ENCODE data around the gene UNC5C.

Gene UNC5C

GRCh38 chr4:95549246-95550114, 707 bp upstream of the UNC5C start:
- no peaks in the 10 kb centered on the region for H3K27me3 ChIP-seq
- H3K27ac ChIP-seq: peak overlapping the region; percentile 96 to 98
- no peaks in the 10 kb centered on the region for H3K36me3 ChIP-seq
- no peaks in the 10 kb centered on the region for H3K9me3 ChIP-seq
- intact Hi-C loops (cut with DNase I; ENCODE audit: low total_unique reads): no loop called here
- peak in 1 of 2 donors; percentile 69 for DNase-seq
- peaks cover 0 to 16% (median 5%) of the 10 kb centered on the region in 4 donors for H3K4me1 ChIP-seq
- TF ChIP-seq, protein P1, sequence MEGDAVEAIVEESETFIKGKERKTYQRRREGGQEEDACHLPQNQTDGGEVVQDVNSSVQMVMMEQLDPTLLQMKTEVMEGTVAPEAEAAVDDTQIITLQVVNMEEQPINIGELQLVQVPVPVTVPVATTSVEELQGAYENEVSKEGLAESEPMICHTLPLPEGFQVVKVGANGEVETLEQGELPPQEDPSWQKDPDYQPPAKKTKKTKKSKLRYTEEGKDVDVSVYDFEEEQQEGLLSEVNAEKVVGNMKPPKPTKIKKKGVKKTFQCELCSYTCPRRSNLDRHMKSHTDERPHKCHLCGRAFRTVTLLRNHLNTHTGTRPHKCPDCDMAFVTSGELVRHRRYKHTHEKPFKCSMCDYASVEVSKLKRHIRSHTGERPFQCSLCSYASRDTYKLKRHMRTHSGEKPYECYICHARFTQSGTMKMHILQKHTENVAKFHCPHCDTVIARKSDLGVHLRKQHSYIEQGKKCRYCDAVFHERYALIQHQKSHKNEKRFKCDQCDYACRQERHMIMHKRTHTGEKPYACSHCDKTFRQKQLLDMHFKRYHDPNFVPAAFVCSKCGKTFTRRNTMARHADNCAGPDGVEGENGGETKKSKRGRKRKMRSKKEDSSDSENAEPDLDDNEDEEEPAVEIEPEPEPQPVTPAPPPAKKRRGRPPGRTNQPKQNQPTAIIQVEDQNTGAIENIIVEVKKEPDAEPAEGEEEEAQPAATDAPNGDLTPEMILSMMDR (IDR thresholded peaks at IDR 0.05): no peak
- peak overlapping the region; percentile 70 to 81 for H3K4me3 ChIP-seq

DNA sequence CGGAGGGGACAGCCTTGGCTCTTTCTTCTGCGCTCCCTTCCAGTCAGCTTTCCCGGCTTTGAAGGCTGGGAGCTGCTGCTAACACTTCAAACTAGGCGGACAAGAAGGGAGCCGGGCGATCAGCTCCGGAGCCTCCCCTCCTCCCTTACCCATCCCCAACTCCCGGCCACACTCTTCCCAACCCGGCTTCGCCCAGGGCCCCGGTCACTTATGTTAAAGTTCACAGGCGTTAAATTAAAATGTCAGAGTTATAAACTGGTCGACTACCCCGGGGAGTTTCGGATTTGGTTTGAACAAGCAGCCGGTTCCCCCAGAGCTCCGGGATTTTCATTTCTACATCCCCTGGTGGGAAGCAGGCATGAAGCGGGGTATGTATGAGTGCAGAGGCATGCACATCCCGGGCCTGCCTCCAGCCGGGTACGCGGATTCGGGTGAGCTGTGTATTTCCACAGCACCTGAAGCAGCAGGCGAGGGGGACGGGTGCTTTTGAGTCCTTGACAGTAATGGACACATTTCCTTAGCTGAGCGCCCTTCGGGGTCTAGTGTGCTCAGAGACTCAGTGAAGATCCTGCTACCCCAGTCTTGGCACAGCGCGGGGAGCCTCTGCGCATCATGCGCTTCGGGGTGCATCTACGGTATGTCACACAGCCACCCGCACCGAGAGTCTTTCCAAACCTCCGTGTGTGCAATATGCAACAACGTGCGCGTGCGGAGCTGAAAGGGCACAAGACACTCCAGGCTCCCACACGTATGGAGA, 880 bp downstream of the UNC5C start:
- H3K36me3 ChIP-seq: no peaks in the 10 kb centered on the region
- no peaks in the 10 kb centered on the region for H3K9me3 ChIP-seq
- intact Hi-C loops (cut with DNase I; ENCODE audit: low total_unique reads): no loop called here
- peak overlapping the region; percentile 70 to 81 for H3K4me3 ChIP-seq
- peak overlapping the region; percentile 96 to 98 for H3K27ac ChIP-seq
- DNase-seq: peak; percentile 57 to 71
- TF ChIP-seq, protein P1 (IDR thresholded peaks at IDR 0.05): no peak
- no peaks in the 10 kb centered on the region for H3K27me3 ChIP-seq
- H3K4me1 ChIP-seq: peaks cover 0 to 16% (median 5%) of the 10 kb centered on the region in 4 donors

- intact Hi-C loops (cut with DNase I; ENCODE audit: low total_unique reads): no loop called here
These were observed 1.7 kb downstream of the UNC5C start for GRCh38 chr4:95546866-95547714.

GRCh38 chr4:95546221-95546620, 2.6 kb downstream of the UNC5C start:
- Histone ChIP-seq H3K9me3 (no peaks in the 10 kb centered on the region), H3K4me3 (peak overlapping the region; percentile 70 to 81), H3K27ac (peak overlapping the region; percentile 96 to 98), H3K36me3 (no peaks in the 10 kb centered on the region), H3K27me3 (no peaks in the 10 kb centered on the region), H3K4me1 (peaks cover 0 to 11% (median 3%) of the 10 kb centered on the region in 4 donors)
- no peak for DNase-seq
- TF ChIP-seq, protein P1 (IDR thresholded peaks at IDR 0.05): no peak
- intact Hi-C loops (cut with DNase I; ENCODE audit: low total_unique reads): no loop called here

More at GRCh38 chr4:95546866-95547714, 1.7 kb downstream of the UNC5C start:
- Histone ChIP-seq H3K27ac (peak overlapping the region; percentile 96 to 98), H3K9me3 (no peaks in the 10 kb centered on the region), H3K27me3 (no peaks in the 10 kb centered on the region), H3K4me1 (peaks cover 0 to 16% (median 5%) of the 10 kb centered on the region in 4 donors), H3K4me3 (peak overlapping the region; percentile 70 to 81), H3K36me3 (no peaks in the 10 kb centered on the region)
- DNase-seq: no peak
- TF ChIP-seq, protein P1 (IDR thresholded peaks at IDR 0.05): no peak

DNA sequence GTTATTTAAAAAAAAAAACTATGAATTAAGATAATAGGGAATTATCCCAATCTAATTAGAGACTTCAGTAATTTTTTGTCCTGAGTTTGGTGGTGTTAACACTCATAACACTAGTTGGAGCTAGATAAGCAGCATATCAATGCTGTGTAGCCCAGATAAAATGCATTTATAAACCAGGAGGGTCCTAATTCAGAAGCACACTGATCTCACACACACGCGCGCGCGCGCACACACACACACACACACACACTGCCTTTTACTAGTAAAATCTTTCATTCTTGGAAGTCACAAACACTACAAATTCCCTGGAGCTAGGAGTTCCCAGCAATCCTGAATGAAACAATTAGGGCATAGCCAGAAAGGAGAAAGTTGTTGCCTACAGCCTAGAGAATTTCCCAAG, 3.2 kb downstream of the UNC5C start:
- Histone ChIP-seq H3K4me1 (peaks cover 0 to 4% (median 3%) of the 10 kb centered on the region in 4 donors), H3K36me3 (no peaks in the 10 kb centered on the region), H3K9me3 (no peaks in the 10 kb centered on the region), H3K4me3 (peak overlapping the region; percentile 70 to 81), H3K27me3 (no peaks in the 10 kb centered on the region), H3K27ac (peak overlapping the region; percentile 96 to 98)
- TF ChIP-seq, protein P1 (IDR thresholded peaks at IDR 0.05): no peak
- DNase-seq: no peak
- intact Hi-C loops (cut with DNase I; ENCODE audit: low total_unique reads): no loop called here
